H9 (cell line): ENCODE results near the gene ZNRF3. TPM values are rescaled to one million over a fixed set of nuclear protein-coding genes. Genes with fewer than 3 reads are reported as not detected.

ENCODE experiments used
- DNase-seq: peaks from one replicate; pipeline ENCODE4 v3.0.0-alpha.2; 2017
- H2AFZ ChIP-seq: one replicate; pipeline ENCODE4 v1.6.1; 2013; ENCODE audit warnings: mild to moderate bottlenecking, low read length, control low read depth, moderate library complexity
- H2AK5ac ChIP-seq: 2 replicates; pipeline ENCODE4 v1.6.1; 2013; ENCODE audit warnings: low read length, control low read depth, mixed read lengths; ENCODE audit not compliant: insufficient read length
- H2BK120ac ChIP-seq: one replicate; pipeline ENCODE4 v1.6.1; 2013; ENCODE audit warnings: low read depth, mild to moderate bottlenecking, low read length, control low read depth, inconsistent platforms; ENCODE audit not compliant: poor library complexity, severe bottlenecking
- H2BK12ac ChIP-seq: 2 replicates; pipeline ENCODE4 v1.6.1; 2013; ENCODE audit warnings: low read length, control low read depth, mixed read lengths, low read depth; ENCODE audit not compliant: insufficient read length
- H2BK15ac ChIP-seq: 2 replicates; pipeline ENCODE4 v1.6.1; 2013; ENCODE audit warnings: low read depth, low read length, control low read depth
- H2BK20ac ChIP-seq: one replicate; pipeline ENCODE4 v1.6.1; 2013; ENCODE audit warnings: low read depth, mild to moderate bottlenecking, low read length, control low read depth, inconsistent platforms; ENCODE audit not compliant: poor library complexity, severe bottlenecking
- H2BK5ac ChIP-seq: 2 replicates; pipeline ENCODE4 v1.6.1; 2013; ENCODE audit warnings: low read length, control low read depth, mixed read lengths; ENCODE audit not compliant: insufficient read length
- H3K14ac ChIP-seq: 2 replicates; pipeline ENCODE4 v1.6.1; 2013; ENCODE audit warnings: low read length, control low read depth; ENCODE audit not compliant: insufficient read depth
- H3K18ac ChIP-seq: 2 replicates; pipeline ENCODE4 v1.6.1; 2013; ENCODE audit warnings: low read depth, mild to moderate bottlenecking, mixed read lengths, low read length, control low read depth; ENCODE audit not compliant: insufficient read length
- H3K23ac ChIP-seq: 2 replicates; pipeline ENCODE4 v1.6.1; 2013; ENCODE audit warnings: low read length, control low read depth, mixed read lengths, low read depth; ENCODE audit not compliant: insufficient read length
- H3K23me2 ChIP-seq: 2 replicates; pipeline ENCODE4 v1.6.1; 2013; ENCODE audit warnings: low read depth, mild to moderate bottlenecking, mixed read lengths, low read length, control low read depth; ENCODE audit not compliant: insufficient read length, poor library complexity, severe bottlenecking
- H3K27ac ChIP-seq: 2 replicates; pipeline ENCODE4 v1.5.1; 2013; ENCODE audit warnings: low read length, control low read depth, mixed read lengths, low read depth; ENCODE audit not compliant: insufficient read length
- H3K27me3 ChIP-seq: 2 replicates; pipeline ENCODE4 v1.6.1; 2013; ENCODE audit warnings: low read length, control low read depth, inconsistent platforms; ENCODE audit not compliant: insufficient read depth
- H3K4ac ChIP-seq: 2 replicates; pipeline ENCODE4 v1.6.1; 2013; ENCODE audit warnings: low read depth, mild to moderate bottlenecking, control low read depth, inconsistent platforms, low read length, moderate library complexity
- H3K4me1 ChIP-seq: 2 replicates; pipeline ENCODE4 v1.6.1; 2013; ENCODE audit warnings: low read length, control low read depth, inconsistent platforms; ENCODE audit not compliant: insufficient read depth
- H3K4me2 ChIP-seq: 2 replicates; pipeline ENCODE4 v1.6.1; 2013; ENCODE audit warnings: low read length, control low read depth, mixed read lengths; ENCODE audit not compliant: insufficient read length, insufficient read depth
- H3K56ac ChIP-seq: 2 replicates; pipeline ENCODE4 v1.6.1; 2013; ENCODE audit warnings: low read depth, mild to moderate bottlenecking, mixed read lengths, low read length, control low read depth; ENCODE audit not compliant: insufficient read length
- H3K79me1 ChIP-seq: 2 replicates; pipeline ENCODE4 v1.6.1; 2013; ENCODE audit warnings: low read depth, mild to moderate bottlenecking, moderate library complexity, low read length, control low read depth, inconsistent platforms; ENCODE audit not compliant: insufficient read depth, poor library complexity, severe bottlenecking
- H3K79me2 ChIP-seq: 2 replicates; pipeline ENCODE4 v1.6.1; 2013; ENCODE audit warnings: low read length, control low read depth, inconsistent platforms; ENCODE audit not compliant: insufficient read depth
- H3K9ac ChIP-seq: 2 replicates; pipeline ENCODE4 v1.6.1; 2013; ENCODE audit warnings: low read length, control low read depth, mixed read lengths; ENCODE audit not compliant: insufficient read length; ENCODE audit errors: extremely low read depth
- H3K9me3 ChIP-seq: one replicate; pipeline ENCODE4 v1.6.1; 2013; ENCODE audit warnings: low read depth, low read length, inconsistent platforms; ENCODE audit not compliant: control insufficient read depth
- H3T11ph ChIP-seq: one replicate; pipeline ENCODE4 v1.6.1; 2013; ENCODE audit warnings: mild to moderate bottlenecking, low read length, control low read depth, inconsistent platforms
- H4K20me1 ChIP-seq: one replicate; pipeline ENCODE4 v1.6.1; 2013; ENCODE audit not compliant: control insufficient read depth, insufficient read length, insufficient read depth
- H4K5ac ChIP-seq: 2 replicates; pipeline ENCODE4 v1.6.1; 2013; ENCODE audit warnings: low read depth, mild to moderate bottlenecking, mixed read lengths, low read length, control low read depth; ENCODE audit not compliant: insufficient read length
- H4K8ac ChIP-seq: replicated peaks from 2 replicates; pipeline ENCODE4 v1.6.1; 2013; ENCODE audit warnings: low read length, control low read depth, mixed read lengths, low read depth; ENCODE audit not compliant: insufficient read length
- H4K91ac ChIP-seq: 2 replicates; pipeline ENCODE4 v1.6.1; 2013; ENCODE audit warnings: low read depth, mild to moderate bottlenecking, moderate library complexity, mixed read lengths, low read length, control low read depth; ENCODE audit not compliant: insufficient read length
- H3K27ac Mint-ChIP-seq, 3 experiments: 2 replicates in 2 of 3; 3 replicates in 1 of 3; pipeline ENCODE4 v1.8.0; 2020 to 2021; ENCODE audit warnings: mixed read lengths in 3 of 3, mild to moderate bottlenecking in 1 of 3, moderate library complexity in 1 of 3
- H3K27me3 Mint-ChIP-seq: 2 replicates; pipeline ENCODE4 v1.8.0; 2021; ENCODE audit warnings: low read depth, mild to moderate bottlenecking, moderate library complexity, mixed read lengths
- H3K36me3 Mint-ChIP-seq, 3 experiments: 2 replicates in 2 of 3; 3 replicates in 1 of 3; pipeline ENCODE4 v1.8.0; 2020 to 2021; ENCODE audit warnings: low read depth in 3 of 3, mixed read lengths in 3 of 3; ENCODE audit not compliant: insufficient read depth in 1 of 3
- H3K4me1 Mint-ChIP-seq, 2 experiments: 2 replicates each; pipeline ENCODE4 v1.8.0; 2020; ENCODE audit warnings: mixed read lengths in 2 of 2
- H3K4me3 Mint-ChIP-seq, 2 experiments: 2 replicates in 1 of 2; 3 replicates in 1 of 2; pipeline ENCODE4 v1.8.0; 2020 to 2021; ENCODE audit warnings: mild to moderate bottlenecking in 2 of 2, mixed read lengths in 2 of 2, moderate library complexity in 1 of 2
- H3K9me3 Mint-ChIP-seq, 2 experiments: 2 replicates in 1 of 2; 3 replicates in 1 of 2; pipeline ENCODE4 v1.8.0; 2020; ENCODE audit warnings: mild to moderate bottlenecking in 2 of 2, mixed read lengths in 2 of 2, moderate library complexity in 1 of 2
- WGBS: extraction: QIAGEN DNeasy Blood & Tissue Kit; methylation state at CpG from one replicate; pipeline ENCODE4 v1.1.7; 2013; ENCODE audit warnings: missing lambda C conversion rate, low lambda C conversion rate, mixed read lengths; ENCODE audit not compliant: insufficient read length; ENCODE audit errors: extremely low coverage; 5-methylcytosine and 5-hydroxymethylcytosine counted together
- total RNA-seq: library from RNA; stranded (reverse); gene quantifications from 2 replicates; pipeline ENCODE4 v1.2.1, GENCODE V29; 2021
- TF ChIP-seq, protein P1 (sequence below): fragments of 200-600 bp; sonication (generic); conservative IDR thresholded peaks from 3 replicates; pipeline ENCODE4 v1.8.0; 2021; ENCODE audit warnings: antibody characterized with exemption, mild to moderate bottlenecking

The ZNRF3 gene
- total RNA-seq, 1 experiment from 2014 or later: 20.6 TPM

- H3K4me3 Mint-ChIP-seq: no peak overlapping the region
Observed at GRCh38 chr22:28846994-28847393, 36.4 kb upstream of the ZNRF3 start.

More at GRCh38 chr22:28846994-28847393, 36.4 kb upstream of the ZNRF3 start:
- no peak for DNase-seq
- Histone ChIP-seq H3K4ac (no peak overlapping the region), H4K91ac (no peak overlapping the region), H2AK5ac (no peak overlapping the region), H3K56ac (no peak overlapping the region), H2BK20ac (no peak overlapping the region), H4K20me1 (no peaks in the 10 kb centered on the region), H4K8ac (no peak overlapping the region), H3K4me1 (no peaks in the 10 kb centered on the region), H3K27me3 (no peaks in the 10 kb centered on the region), H3K18ac (no peak overlapping the region), H2AFZ (no peak overlapping the region), H3T11ph (no peak overlapping the region), H3K14ac (no peak overlapping the region), H3K79me1 (no peaks in the 10 kb centered on the region), H2BK5ac (no peak overlapping the region), H3K23me2 (no peaks in the 10 kb centered on the region), H3K23ac (no peak overlapping the region), H3K9ac (no peak overlapping the region), H3K79me2 (no peaks in the 10 kb centered on the region; the same call in 1 of the 2 replicates), H2BK12ac (no peak overlapping the region), H2BK15ac (no peak overlapping the region), H4K5ac (no peak overlapping the region), H3K27ac (no peak overlapping the region), H2BK120ac (no peak overlapping the region), H3K4me2 (no peak overlapping the region), H3K9me3 (no peaks in the 10 kb centered on the region)
- H3K27me3 Mint-ChIP-seq: peaks cover 1% of the 10 kb centered on the region; the same call in 1 of the 2 replicates
- H3K36me3 Mint-ChIP-seq: peaks cover 2 to 5% (median 5%) of the 10 kb centered on the region in 3 experiments; a peak in 4 of 7 replicates
- no peak overlapping the region for H3K27ac Mint-ChIP-seq
- WGBS: no CpG with 5 or more reads among the region's 2 CpGs
- H3K9me3 Mint-ChIP-seq: peaks cover 4 to 12% of the 10 kb centered on the region in 2 experiments; a peak in 3 of 5 replicates
- TF ChIP-seq, protein P1, sequence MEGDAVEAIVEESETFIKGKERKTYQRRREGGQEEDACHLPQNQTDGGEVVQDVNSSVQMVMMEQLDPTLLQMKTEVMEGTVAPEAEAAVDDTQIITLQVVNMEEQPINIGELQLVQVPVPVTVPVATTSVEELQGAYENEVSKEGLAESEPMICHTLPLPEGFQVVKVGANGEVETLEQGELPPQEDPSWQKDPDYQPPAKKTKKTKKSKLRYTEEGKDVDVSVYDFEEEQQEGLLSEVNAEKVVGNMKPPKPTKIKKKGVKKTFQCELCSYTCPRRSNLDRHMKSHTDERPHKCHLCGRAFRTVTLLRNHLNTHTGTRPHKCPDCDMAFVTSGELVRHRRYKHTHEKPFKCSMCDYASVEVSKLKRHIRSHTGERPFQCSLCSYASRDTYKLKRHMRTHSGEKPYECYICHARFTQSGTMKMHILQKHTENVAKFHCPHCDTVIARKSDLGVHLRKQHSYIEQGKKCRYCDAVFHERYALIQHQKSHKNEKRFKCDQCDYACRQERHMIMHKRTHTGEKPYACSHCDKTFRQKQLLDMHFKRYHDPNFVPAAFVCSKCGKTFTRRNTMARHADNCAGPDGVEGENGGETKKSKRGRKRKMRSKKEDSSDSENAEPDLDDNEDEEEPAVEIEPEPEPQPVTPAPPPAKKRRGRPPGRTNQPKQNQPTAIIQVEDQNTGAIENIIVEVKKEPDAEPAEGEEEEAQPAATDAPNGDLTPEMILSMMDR: no peak
- no peaks in the 10 kb centered on the region for H3K4me1 Mint-ChIP-seq
